B cell (primary cell): Measurements from ENCODE around the gene TIE1. TPM values are rescaled to one million over a fixed set of nuclear protein-coding genes. Genes with fewer than 3 reads are reported as not detected.

Experiments used
- ATAC-seq: fragments of 200-7000 bp; cut with Tn5 transposase; one replicate; pipeline ENCODE4 v1.10.0; 2021; ENCODE audit warnings: low read depth, mild to moderate bottlenecking, moderate number of reproducible peaks, moderate library complexity
- CTCF ChIA-PET: fragments of 350-600 bp; sonication (Branson Sonifier 250); formaldehyde crosslinking; loops from one replicate; lab custom pipeline; 2021; ENCODE audit warnings: antibody characterized with exemption, inconsistent platforms; lab: Charles Lee
- POLR2A ChIA-PET: fragments of 350-600 bp; sonication (Branson Sonifier 250); formaldehyde crosslinking; loops from one replicate; lab custom pipeline; 2021; ENCODE audit warnings: antibody characterized with exemption; lab: Charles Lee
- DNase-seq: peaks from one replicate; pipeline ENCODE4 v3.0.0; 2013
- H2AFZ ChIP-seq: 2 replicates; pipeline ENCODE4 v1.6.1; 2012; ENCODE audit warnings: mild to moderate bottlenecking, low read depth, low read length; ENCODE audit not compliant: insufficient read depth, poor library complexity, severe bottlenecking
- H3K27ac ChIP-seq, 2 donors: 1 replicate in 1 of 2; 2 replicates in 1 of 2; pipeline ENCODE4 v1.5.1; 2012 to 2013; ENCODE audit warnings: low read length in 2 of 2, mild to moderate bottlenecking in 2 of 2, moderate library complexity in 1 of 2
- H3K27me3 ChIP-seq, 4 experiments: fragments of 200-600 bp in 1 of 4; sonication (generic) in 1 of 4; replicated peaks in 1 of 4; 1 replicate in 2 of 4; 2 replicates in 2 of 4; pipeline versions ENCODE4 v1.6.1 to v1.7.0; 2013 to 2016; ENCODE audit warnings: low read length in 3 of 4, mild to moderate bottlenecking in 2 of 4, mixed read lengths in 1 of 4, moderate library complexity in 1 of 4; ENCODE audit not compliant: insufficient read depth in 4 of 4, control insufficient read depth in 3 of 4; ENCODE audit errors: control extremely low read depth in 1 of 4
- H3K36me3 ChIP-seq, 2 experiments: replicated peaks in 1 of 2; 1 replicate in 1 of 2; 2 replicates in 1 of 2; pipeline versions ENCODE4 v1.6.1 to v1.7.1; 2013; ENCODE audit warnings: low read length in 1 of 2; ENCODE audit not compliant: insufficient read depth in 2 of 2, control insufficient read depth in 1 of 2; ENCODE audit errors: control extremely low read depth in 1 of 2, extremely low read depth in 1 of 2
- H3K4me1 ChIP-seq, 2 donors: fragments of 200-600 bp in 1 of 2; sonication (generic) in 1 of 2; 1 replicate in 1 of 2; 2 replicates in 1 of 2; pipeline versions ENCODE4 v1.5.1 to v1.6.1; 2013 to 2017; ENCODE audit warnings: low read length in 2 of 2; ENCODE audit not compliant: control insufficient read depth in 2 of 2, insufficient read depth in 2 of 2
- H3K4me2 ChIP-seq: replicated peaks from 2 replicates; pipeline ENCODE3; 2012; ENCODE audit warnings: mild to moderate bottlenecking, low read depth, low read length; ENCODE audit not compliant: poor library complexity, severe bottlenecking
- H3K4me3 ChIP-seq, 5 experiments: fragments of 200-600 bp in 1 of 5; sonication (generic) in 1 of 5; 1 replicate in 3 of 5; 2 replicates in 2 of 5; pipeline versions ENCODE4 v1.5.1 to v1.7.0; 2011 to 2016; ENCODE audit warnings: low read length in 4 of 5, mild to moderate bottlenecking in 4 of 5, low read depth in 2 of 5, control low read depth in 1 of 5, moderate library complexity in 1 of 5; ENCODE audit not compliant: insufficient read depth in 1 of 5; ENCODE audit errors: control extremely low read depth in 1 of 5, extremely low read depth in 1 of 5
- H3K79me2 ChIP-seq: fragments of 200-600 bp; sonication (generic); one replicate; pipeline ENCODE4 v1.6.0; 2016; ENCODE audit warnings: low read length; ENCODE audit not compliant: control insufficient read depth, insufficient read depth
- H3K9ac ChIP-seq: fragments of 200-600 bp; sonication (generic); 2 replicates; pipeline ENCODE4 v1.6.1; 2017; ENCODE audit warnings: mild to moderate bottlenecking, low read length, moderate library complexity
- H3K9me3 ChIP-seq, 3 donors: one replicate each; pipeline versions ENCODE4 v1.6.1 to v1.7.1; 2013; ENCODE audit warnings: low read length in 2 of 3; ENCODE audit not compliant: control insufficient read depth in 2 of 3, insufficient read depth in 1 of 3; ENCODE audit errors: control extremely low read depth in 1 of 3
- H4K20me1 ChIP-seq: 2 replicates; pipeline ENCODE4 v1.6.0; 2012; ENCODE audit warnings: mild to moderate bottlenecking, low read length; ENCODE audit not compliant: insufficient read depth, control insufficient read depth, poor library complexity, severe bottlenecking
- H3K27ac Mint-ChIP-seq: one replicate; pipeline ENCODE4 v1.8.0; 2021; ENCODE audit warnings: mixed read lengths
- H3K27me3 Mint-ChIP-seq: one replicate; pipeline ENCODE4 v1.8.0; 2021; ENCODE audit warnings: mixed read lengths
- H3K4me1 Mint-ChIP-seq: one replicate; pipeline ENCODE4 v1.8.0; 2021; ENCODE audit warnings: mixed read lengths
- H3K4me3 Mint-ChIP-seq: one replicate; pipeline ENCODE4 v1.8.0; 2021; ENCODE audit warnings: mixed read lengths
- H3K9me3 Mint-ChIP-seq: one replicate; pipeline ENCODE4 v1.8.0; 2022; ENCODE audit warnings: mixed read lengths; ENCODE audit not compliant: insufficient read depth
- CTCF ChIP-seq: fragments of 200-600 bp; IDR thresholded peaks from one replicate; pipeline ENCODE4 v1.8.0; 2022; ENCODE audit warnings: antibody characterized with exemption, mild to moderate bottlenecking
- EZH2 ChIP-seq: IDR thresholded peaks from 2 replicates; pipeline ENCODE4 v1.6.1; 2012; ENCODE audit warnings: borderline replicate concordance, low read depth, mild to moderate bottlenecking, moderate library complexity, low read length; ENCODE audit not compliant: insufficient read depth, poor library complexity, severe bottlenecking
- WGBS: methylation state at CpG from one replicate; pipeline ENCODE4 v1.1.5; 2013; ENCODE audit warnings: missing lambda C conversion rate; ENCODE audit not compliant: insufficient coverage; 5-methylcytosine and 5-hydroxymethylcytosine counted together
- intact Hi-C: fragments of 100-400 bp; cut with micrococcal nuclease; formaldehyde crosslinking; loops from one replicate; pipeline ENCODE4 v1.10.0; 2022
- polyA plus RNA-seq: library from polyadenylated mRNA; depleted of rRNA; stranded (reverse); fragments of >200 nt; gene quantifications from 2 replicates; pipeline ENCODE4 v1.2.3, GENCODE V29; 2012
- total RNA-seq, 2 donors: library from RNA; stranded (reverse); fragments of 120-200 nt in 1 of 2; gene quantifications; 1 replicate in 1 of 2; 2 replicates in 1 of 2; pipeline versions ENCODE4 v1.2.3 to v1.2.4, GENCODE V29; 2013 to 2022

Gene TIE1
- total and polyA plus RNA-seq, 2 donors (not counting 1 experiment from before 2014, with no cell fraction given): 0.10 TPM; not detected in 1

- ChIA-PET CTCF (no interaction called here), POLR2A (no interaction called here)
- H3K9ac ChIP-seq: no peak overlapping the region
- Mint-ChIP-seq H3K4me1 (no peaks in the 10 kb centered on the region), H3K27me3 (no peaks in the 10 kb centered on the region), H3K27ac (no peak overlapping the region), H3K4me3 (no peak overlapping the region), H3K9me3 (peaks cover 1% of the 10 kb centered on the region)
- no peaks in the 10 kb centered on the region for H3K4me1 ChIP-seq
- no peaks in the 10 kb centered on the region for H3K36me3 ChIP-seq
- ATAC-seq (no peak), DNase-seq (no peak)
- H3K27me3 ChIP-seq: peaks cover 0 to 6% (median 2%) of the 10 kb centered on the region in 4 experiments
- no peak overlapping the region for H2AFZ ChIP-seq
- H3K79me2 ChIP-seq: no peaks in the 10 kb centered on the region
- H3K9me3 ChIP-seq: peaks cover 0 to 8% (median 0%) of the 10 kb centered on the region in 3 donors
- H3K4me2 ChIP-seq: no peak overlapping the region
- intact Hi-C loops: no loop called here
- WGBS: no CpG with 5 or more reads among the region's 1 CpG
- H3K27ac ChIP-seq: no peak overlapping the region
- TF ChIP-seq EZH2: no peak
- no peak for TF ChIP-seq CTCF
- H4K20me1 ChIP-seq: no peaks in the 10 kb centered on the region
- no peak overlapping the region for H3K4me3 ChIP-seq
These were observed 48.6 kb upstream of the TIE1 start for GRCh38 chr1:43252225-43252624.

GRCh38 chr1:43253173-43253572 is 47.6 kb upstream of the TIE1 start:
- no peaks in the 10 kb centered on the region for H3K9me3 Mint-ChIP-seq
- intact Hi-C loops: no loop called here

More at GRCh38 chr1:43253173-43253572, 47.6 kb upstream of the TIE1 start:
- no peaks in the 10 kb centered on the region for H3K27me3 Mint-ChIP-seq
- CTCF ChIA-PET: no interaction called here
- Histone ChIP-seq H3K9ac (no peak overlapping the region), H2AFZ (no peak overlapping the region), H3K4me1 (no peaks in the 10 kb centered on the region), H3K27ac (no peak overlapping the region), H3K36me3 (no peaks in the 10 kb centered on the region), H3K27me3 (peaks cover 0 to 6% (median 2%) of the 10 kb centered on the region in 4 experiments), H3K9me3 (peaks cover 0 to 12% (median 1%) of the 10 kb centered on the region in 3 donors), H4K20me1 (no peaks in the 10 kb centered on the region), H3K79me2 (no peaks in the 10 kb centered on the region), H3K4me2 (no peak overlapping the region), H3K4me3 (no peak overlapping the region)
- 97% methylated on average over 4 of the region's 4 CpGs for WGBS
- ATAC-seq (no peak), DNase-seq (no peak)
- POLR2A ChIA-PET: no interaction called here
- no peak for TF ChIP-seq EZH2
- no peak for TF ChIP-seq CTCF
- H3K4me3 Mint-ChIP-seq: no peak overlapping the region
- no peaks in the 10 kb centered on the region for H3K4me1 Mint-ChIP-seq
- no peak overlapping the region for H3K27ac Mint-ChIP-seq
